Fibroblast of gingiva (primary cell): Measurements from ENCODE around the gene NFATC3.
A peak's percentile ranks its signal among the peaks of the same experiment; 100 is the strongest.

Experiments used
- DNase-seq: peaks from one replicate; pipeline ENCODE4 v3.0.0-alpha.2; 2011; ENCODE audit warnings: low read depth

NFATC3 gene

DNA sequence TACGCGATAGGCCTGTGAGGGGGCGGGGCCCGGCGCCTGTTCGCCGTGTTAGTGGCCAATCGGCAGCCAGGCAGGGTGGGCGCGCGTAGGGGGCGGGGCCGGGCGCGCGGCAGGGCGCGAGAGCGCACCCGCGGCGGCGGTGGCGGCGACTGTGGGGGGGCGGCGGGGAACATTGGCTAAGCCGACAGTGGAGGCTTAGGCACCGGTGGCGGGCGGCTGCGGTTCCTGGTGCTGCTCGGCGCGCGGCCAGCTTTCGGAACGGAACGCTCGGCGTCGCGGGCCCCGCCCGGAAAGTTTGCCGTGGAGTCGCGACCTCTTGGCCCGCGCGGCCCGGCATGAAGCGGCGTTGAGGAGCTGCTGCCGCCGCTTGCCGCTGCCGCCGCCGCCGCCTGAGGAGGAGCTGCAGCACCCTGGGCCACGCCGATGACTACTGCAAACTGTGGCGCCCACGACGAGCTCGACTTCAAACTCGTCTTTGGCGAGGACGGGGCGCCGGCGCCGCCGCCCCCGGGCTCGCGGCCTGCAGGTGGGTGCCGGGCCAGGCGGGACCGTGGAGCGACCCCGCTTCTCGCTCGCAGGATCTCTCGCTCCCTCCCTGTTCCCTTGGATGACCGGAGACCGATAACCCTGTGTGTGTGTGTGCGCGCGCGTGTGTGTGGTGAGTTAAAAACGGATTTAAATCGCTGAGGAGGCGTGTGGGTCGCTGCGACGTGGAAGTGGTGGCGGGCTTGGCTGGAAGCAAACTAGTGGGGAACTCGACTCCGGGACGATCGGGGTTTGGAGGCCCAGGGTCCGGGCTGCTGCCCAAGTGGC lies at the start of gene NFATC3:
NFATC3 (plus strand) TSS at position 112 of the 813 bp plus-strand sequence; CDS start at position 424, 312 bp downstream.
- peak; percentile 97 for DNase-seq

DNA sequence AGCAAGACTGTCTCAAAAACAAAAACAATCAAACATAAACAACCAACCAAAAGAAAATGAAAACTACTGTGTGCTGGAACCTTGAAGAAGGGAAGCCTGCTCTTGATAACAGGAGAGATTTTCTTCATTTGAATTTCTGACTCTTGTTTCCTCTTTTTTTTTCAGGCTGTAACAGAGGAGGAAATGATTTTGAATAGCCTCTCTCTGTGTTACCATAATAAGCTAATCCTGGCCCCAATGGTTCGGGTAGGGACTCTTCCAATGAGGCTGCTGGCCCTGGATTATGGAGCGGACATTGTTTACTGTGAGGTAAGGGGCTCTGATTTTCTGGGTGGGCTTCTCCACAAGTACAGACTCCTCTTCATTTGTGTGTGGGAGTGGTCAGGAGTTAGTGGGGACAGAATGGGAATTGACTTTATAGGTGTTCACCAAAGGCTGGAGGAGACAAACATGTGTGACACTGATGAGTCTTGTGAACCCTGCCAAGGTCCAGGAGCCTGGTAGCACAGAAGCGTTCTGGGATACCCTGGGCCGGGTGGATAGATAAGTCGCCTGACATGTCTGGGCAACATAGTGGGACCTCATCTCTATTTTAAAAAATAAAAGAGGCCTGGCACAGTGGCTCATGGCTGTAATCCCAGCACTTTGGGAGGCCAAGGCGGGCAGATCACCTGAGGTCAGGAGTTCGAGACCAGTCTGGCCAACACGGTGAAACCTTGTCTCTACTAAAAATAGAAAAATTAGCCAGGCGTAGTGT lies 47.2 kb upstream of the NFATC3 start:
- no peak for DNase-seq

DNA sequence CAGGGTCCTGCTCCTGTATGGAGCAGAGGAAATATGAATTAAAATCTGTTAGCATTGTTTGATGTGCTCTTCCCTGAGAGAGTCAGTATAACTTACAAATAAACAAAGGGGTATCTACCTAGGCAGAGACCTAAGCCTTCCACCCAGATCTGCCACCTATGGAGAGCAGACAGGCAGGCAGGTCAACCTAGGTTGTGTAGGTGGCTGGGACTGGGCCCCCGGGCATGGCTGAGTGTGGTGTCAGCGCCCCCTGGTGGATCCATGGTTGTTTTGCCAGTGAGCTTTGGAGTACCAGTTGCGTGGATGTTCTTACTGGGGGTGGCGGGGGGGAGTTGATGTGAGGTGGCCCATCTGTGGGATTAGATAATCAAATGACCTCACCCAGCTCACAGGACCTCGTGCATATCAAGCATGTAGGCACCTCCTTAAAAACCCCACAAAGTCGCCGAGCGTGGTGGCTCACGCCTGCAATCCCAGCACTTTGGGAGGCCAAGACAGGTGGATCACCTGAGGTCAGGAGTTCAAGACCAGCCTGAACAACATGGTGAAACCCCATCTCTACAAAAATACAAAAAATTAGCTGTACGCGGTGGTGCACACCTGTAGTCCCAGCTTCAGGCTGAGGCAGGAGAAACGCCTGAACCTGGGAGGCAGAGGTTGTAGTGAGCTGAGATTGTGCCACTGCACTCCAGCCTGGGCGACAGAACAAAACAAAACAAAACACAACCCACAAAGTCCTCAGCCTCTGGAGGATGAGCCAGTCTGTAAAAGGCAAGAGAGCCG lies 44.5 kb upstream of the NFATC3 start:
- DNase-seq, result peak; percentile 34

DNA sequence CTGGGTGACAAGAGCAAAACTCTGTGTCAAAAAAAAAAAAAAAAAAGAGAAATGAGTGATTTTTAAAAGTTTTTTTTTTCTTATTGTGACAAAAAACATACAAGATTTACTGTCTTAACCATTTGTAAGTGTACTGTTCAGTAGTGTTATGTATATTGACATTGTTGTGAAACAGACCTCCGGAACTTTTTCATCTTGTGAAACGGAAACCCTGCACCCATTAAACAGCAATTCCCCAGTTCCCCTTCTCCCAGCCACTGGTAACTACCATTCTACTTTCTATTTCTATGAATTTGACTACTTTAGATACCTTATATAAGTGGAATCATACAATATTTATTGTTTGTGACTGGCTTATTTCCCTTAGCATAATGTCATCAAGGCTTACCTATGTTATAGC lies 43.4 kb upstream of the NFATC3 start:
- no peak for DNase-seq

DNA sequence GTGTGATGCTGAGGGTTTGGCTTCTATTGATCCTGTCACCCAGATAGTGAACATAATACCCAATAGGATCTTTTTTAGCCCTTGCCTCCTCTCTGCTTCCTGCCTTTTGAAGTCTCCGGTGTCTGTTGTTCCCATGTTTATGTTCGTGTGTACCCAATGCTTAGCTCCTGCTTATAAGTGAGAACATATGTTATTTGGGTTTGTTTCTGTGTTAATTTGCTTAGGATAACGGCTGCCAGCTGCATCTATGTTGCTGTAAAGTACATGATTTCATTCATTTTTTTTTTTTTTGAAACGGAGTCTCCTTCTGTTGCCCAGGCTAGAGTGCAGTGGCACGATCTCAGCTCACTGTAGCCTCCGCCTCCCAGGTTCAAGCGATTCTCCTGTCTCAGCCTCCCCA lies 39.1 kb upstream of the NFATC3 start:
- DNase-seq, result peak; percentile 53

DNA sequence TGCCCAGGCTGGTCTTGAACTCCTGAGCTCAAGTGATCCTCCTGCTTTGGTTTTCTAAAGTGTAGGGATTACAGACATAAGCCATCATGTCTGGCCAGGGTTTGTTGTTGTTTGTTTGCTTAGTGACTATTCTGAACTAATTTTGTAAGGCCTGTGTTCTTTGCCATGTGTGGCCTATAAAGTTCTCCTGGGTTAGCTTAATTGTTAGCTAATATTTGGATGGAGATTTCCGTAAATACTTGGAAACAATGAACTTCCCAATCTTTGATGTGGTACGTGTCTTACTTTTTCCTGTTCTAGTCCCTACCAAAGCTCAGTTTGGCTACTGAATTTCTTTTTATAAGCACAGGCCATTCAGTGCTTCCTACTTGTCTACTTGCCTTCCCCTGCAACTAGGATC lies 37.2 kb upstream of the NFATC3 start:
- DNase-seq, result no peak

DNA sequence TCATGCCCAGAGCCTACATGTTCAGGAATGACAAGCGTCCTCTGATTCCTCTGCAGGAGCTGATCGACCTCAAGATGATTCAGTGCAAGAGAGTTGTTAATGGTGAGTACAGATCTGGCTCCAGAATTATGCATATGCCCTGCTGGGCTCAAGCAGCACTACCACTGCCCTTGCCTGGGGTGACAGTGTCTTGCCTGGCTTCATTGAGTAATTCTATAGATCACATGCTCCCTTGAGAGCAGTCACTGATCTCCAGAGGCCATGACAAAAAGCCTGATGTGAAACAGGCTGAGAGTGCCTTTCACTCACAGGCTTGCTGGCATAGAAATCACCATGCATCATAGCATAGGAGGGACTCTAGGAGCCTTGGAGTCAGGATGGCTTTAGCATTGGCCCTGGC lies 35.7 kb upstream of the NFATC3 start:
- no peak for DNase-seq

DNA sequence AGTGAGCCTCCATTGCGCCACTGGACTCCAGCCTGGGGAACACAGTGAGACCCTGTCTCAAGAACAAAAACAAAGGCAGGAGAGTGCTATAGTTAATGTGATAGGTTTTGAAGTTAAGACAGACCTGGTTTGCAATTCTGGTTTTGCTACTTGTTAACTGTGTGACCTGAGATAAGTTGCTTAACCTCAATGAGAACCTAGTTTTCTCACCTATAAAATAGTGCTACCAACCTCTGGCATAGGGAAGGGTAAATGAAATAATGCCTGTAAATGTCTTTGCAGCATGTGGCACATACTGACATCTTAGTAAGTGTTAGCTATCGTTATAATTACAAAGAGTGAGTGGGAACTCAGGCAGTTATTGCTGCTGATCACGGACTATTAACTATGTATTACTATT lies 29.8 kb upstream of the NFATC3 start:
- no peak for DNase-seq

DNA sequence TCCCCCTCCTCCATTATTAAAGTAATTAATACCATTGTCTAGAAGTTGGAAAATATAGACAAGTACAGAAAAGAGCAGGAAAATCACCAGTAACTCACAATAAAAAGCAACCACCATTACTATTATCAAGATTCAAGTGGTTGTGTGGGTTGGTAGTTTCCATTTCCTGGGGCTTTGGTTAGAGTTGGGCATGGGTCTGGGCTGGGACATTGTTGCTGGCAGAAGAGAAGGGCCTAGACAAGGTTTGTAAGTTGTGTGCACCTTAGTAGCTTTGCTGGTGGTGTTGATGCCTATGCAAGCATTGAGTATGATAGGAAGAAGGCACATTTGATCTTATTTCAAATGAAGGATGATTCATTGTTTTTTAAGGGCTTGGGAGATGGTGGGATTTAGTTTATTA lies 25.4 kb upstream of the NFATC3 start:
- DNase-seq, result no peak

DNA sequence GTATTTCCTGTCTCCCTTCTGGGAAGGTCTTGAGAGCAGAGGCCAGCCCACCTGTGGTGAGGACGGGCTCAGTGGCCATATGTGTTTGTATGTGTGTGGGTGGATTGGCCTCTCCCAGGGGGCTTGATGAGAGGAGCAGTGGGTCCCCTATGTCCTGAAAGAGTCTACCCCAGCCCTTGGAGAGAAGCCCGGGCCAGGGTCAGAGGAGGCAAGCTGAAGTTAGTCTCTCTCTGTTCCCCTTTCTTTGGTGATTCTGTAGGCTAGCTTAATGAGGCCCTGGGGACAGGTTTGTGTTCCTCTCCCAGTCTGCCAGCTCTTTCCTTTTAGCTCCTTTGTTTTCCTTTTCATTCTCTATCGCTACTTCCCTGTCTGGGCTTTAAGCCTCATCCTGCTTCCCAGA lies 23.8 kb upstream of the NFATC3 start:
- no peak for DNase-seq

DNA sequence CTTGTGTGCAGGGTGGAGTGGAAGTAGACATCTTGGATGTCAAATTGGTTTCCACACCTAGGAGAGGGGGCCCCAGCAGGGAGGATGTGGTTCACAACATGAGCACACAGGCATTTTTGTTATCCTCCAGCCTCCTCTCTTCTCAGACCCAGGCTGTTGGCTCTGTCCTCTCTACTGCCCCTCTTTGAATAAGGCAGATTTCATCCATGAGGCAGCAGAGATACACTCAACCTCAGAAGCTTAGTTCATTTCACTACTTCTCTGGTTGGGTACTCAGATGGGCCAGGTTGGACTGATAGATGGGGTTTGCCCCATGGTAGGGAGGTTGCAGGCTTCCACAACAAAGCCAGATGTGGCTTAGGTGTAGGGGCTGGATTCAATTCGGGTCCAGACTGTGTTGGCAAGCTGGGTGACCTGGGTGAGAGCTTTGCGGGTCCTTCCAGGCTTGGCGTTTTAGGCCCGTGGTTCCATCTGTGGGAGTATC lies 22.2 kb upstream of the NFATC3 start:
- DNase-seq, result no peak

DNA sequence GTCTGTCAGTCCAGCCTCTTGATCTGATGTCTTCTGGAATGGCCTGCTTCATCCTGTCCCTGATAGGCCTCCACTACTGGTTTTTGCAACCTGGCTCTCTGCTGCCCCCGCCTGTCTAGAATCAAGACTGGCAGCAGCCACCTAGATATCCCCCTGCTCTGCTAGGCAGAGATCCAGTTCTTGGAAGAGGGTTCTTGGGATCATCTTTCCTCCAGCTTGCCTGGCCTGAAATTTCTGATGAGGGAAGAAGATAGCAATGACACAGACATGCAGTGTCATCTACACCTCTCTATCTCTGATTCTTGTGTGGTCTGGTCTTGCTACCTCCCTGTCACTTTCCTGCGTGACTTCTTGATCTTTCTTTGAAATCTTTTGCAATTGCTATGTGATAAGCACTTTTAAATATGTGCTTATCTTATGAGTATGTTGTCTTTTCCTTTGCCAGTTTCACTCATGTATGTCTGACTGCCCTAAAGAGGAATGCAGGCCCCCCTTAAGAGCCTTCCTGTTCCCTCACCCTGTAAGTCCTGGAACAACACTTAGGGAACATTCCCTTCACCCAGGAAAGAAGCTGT lies 20.3 kb upstream of the NFATC3 start:
- peak; percentile 67 for DNase-seq

DNA sequence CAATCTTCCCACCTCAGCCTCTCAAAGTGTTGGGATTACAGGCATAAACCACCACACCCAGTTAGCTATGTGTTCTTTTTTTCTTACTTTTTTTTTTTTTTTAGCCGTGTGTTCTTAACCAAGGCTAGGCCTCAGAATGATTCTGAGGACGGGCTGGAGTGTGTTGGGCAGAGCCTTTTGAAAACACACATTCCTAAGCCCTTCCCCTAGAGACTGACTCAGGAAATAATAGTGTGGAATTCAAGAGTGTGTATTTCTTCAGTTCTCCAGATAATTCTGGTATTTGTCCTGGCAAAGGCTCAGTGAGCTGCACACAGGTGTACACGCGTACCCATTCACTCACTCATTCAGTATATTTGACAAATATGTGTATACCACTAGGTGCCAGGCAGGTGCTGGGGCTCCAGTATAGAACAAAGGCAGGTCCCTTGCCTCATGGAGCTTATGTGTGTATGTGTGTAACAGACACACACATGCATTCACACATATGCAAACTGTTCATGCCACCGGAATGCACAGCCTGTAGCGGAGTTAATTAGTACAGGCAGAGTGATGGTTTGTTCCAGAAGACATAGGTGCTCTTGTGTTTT lies 19.4 kb upstream of the NFATC3 start:
- peak; percentile 73 for DNase-seq

DNA sequence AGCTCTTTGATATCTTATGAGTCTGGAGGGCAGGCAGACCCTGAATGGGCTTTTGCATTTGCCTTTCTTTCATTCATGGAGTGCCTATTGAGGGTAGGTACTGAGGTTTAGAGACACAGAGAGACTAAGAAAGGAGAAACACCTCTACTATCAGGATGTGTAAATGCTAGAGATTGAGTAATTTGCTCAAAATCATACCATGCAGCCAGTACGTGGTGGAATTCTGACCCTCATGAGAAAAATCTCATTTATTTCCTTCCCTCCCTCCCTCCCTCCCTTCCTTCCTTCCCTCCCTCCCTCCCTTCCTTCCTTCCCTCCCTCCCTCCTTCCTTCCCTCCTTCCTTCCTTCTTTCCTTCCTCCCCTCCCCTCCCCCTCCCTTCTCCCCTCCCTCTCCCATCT lies 18.4 kb upstream of the NFATC3 start:
- DNase-seq, result no peak

DNA sequence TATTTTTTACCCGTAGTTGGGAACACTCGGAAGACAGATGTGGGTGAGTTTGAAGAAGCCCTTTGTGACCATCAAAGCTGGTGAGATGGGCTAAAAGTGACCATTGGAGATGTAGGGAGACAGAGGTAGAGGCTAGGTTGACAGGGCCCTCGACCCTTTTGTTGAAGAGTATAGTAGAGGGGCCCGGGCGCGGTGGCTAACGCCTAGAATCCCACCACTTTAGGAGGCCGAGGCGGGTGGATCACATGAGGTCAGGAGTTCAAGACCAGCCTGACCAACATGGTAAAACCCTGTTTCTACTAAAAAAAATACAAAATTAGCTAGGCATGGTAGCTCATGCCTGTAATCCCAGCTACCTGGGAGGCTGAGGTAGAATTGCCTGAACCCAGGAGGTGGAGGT lies 16.2 kb upstream of the NFATC3 start:
- no peak for DNase-seq

DNA sequence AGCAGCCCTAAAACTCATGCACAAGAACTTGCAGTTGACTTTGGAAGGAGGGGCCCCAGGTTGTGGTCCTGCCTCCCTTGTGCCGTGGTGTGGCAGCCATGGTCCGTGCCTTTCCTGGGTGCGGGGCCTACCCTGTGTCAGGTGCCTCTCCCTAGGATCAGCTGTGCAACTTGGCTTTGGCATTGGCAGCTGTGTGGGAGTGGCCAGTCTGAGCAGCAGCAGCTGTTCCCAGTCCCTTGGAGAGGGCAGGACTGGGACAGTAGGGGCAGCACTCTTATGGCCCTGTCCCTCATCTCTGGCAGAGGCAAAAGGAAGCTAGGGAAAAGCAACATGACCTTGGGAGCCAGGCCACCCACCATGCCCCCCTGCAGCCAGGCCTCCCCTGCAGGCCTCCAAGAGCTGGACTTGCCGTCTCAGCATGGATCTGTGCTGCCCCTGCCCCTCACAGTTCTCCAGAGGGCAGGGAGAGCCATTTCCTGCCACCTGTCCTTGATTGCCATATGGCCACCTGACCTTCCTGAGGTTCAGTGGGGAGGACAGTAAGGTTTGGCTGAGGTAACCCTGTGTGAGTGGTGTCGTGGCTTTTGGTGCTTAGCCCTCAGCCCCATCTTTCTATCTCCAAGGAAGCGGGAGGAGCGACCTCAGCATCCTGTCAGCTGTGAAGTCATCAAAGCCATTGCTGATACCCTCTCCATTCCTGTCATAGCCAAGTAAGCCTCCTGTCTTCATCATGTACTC lies 15.5 kb upstream of the NFATC3 start:
- no peak for DNase-seq

DNA sequence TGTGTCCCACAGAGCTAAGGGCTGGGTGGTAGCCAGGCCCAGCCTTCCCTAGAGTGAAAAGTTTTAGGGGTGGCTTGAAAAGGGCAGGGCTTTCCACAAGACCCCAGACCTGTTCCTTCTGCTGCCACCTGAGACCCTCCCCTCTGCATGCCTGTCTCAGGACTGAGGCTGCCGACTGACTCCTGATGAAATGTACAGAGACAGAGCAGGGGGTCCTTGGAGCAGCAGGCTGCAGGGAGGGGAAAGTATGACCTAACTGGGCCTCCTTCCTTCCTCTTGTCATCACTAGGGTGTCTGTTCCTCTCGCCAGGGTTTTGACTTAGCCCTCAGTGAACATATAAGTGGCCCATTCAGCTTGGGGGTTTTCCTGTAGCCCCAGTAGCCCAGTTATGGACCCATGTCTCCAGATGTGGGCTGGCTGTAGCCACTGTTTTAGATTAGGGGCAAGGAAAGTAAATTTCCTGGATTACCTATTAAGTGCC lies 14.9 kb upstream of the NFATC3 start:
- no peak for DNase-seq

DNA sequence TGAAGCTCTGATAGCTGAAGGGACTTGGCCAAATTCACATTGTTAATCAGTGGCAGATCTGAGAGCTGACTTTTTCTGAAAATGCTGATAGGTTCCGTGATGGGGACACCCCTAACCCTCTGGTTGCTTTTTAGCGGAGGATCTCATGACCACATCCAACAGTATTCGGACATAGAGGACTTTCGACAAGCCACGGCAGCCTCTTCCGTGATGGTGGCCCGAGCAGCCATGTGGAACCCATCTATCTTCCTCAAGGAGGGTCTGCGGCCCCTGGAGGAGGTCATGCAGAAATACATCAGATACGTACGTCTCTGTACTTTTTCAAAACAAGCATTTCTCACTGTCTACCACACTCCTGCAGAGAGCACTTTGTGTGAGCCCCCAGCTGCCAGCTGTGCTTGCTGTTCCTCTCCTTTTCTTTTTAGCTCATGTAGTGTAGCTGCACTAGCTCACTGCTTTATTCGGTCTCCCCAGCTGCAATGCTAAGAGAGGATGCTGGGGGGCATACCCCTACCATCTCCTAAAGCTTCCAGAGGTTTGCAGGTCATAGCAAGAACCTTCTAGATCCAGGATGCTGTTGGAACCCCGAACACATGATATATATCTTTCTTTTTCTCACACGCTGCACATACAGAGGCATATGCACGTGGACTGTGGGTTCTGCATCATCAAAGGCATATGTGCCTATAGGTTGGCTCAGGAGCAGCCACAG lies 14.2 kb upstream of the NFATC3 start:
- no peak for DNase-seq

DNA sequence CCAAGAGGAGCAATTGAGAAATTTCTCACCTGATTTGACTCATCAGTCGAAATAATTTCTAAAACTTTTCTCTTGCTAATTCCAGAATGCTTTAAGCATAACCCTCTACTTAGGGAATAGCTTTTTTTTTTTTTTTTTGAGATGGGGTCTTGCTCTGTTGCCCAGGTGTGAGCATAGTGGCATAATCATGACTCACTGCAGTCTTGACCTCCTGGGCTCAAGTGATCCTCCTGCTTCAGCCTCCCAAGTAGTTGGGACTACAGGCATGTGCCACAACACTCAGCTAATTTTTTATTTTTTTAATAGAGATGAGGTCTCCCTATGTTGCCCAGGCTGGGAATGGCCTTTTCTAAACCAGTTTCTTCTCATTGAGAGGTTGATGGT lies 13.7 kb upstream of the NFATC3 start:
- DNase-seq, result no peak

DNA sequence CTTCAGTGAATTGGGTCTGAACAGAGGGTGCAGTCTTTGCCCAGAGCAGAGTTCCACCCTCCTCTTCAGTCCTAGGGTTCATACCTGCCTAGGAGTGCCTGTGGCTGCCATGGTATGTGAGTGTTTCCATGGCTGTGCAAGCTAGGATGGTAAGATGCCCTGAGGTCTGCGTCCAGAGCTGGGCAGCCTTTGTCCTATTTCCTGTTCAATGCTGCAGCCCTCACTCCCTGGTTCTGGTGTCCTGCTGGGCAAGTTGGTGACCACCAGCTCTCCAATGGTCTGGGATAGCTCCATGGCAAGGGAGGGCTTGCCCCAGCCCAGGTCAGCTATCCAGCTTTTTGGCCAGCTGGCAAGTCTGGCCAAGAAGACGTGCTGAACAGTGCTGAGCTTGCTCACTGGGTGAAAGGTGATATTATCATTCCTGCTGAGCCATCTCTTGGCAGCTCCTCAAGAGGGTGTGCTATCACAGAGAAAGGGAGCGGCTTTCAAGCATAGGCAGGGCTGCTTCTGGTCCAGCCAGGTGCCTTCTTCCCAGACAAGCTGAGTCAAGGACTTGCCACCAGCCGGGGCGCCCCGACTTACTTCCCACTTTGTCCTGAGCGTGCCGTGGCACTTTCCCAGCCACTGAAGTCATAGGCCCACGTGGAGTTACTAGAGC lies 13.0 kb upstream of the NFATC3 start:
- DNase-seq, result peak; percentile 66
